SU-DHL-6 (cell line): ENCODE data around the gene KATNBL1.

Source experiments
- CTCF ChIP-seq: fragments of 200-600 bp; sonication (generic); IDR thresholded peaks from one replicate; pipeline ENCODE4 v1.5.1; 2017; ENCODE audit warnings: antibody characterized with exemption, mild to moderate bottlenecking, low read length, moderate library complexity; ENCODE audit not compliant: insufficient read depth, poor library complexity, severe bottlenecking
- EZH2phosphoT487 ChIP-seq: fragments of 200-600 bp; sonication (generic), shearing (Covaris generic); conservative IDR thresholded peaks from 2 replicates; pipeline ENCODE4 v1.6.1; 2018; ENCODE audit warnings: mild to moderate bottlenecking, antibody characterized with exemption, low read length, moderate library complexity, mixed read lengths

- no peak for TF ChIP-seq CTCF
- TF ChIP-seq EZH2phosphoT487, result no peak
Observed at GRCh38 chr15:34124651-34125050, 85.2 kb downstream of the KATNBL1 start.
